ENCODE data around the gene RCC1. TPM values are rescaled to one million over a fixed set of nuclear protein-coding genes. Genes with fewer than 3 reads are reported as not detected.

RCC1 gene
- total RNA-seq, 1 experiment from 2014 or later, result 103 TPM

GRCh38 chr1:28535180-28535579 lies 29.3 kb downstream of the RCC1 start (continued):
- TF ChIP-seq E2F4 (CRISPR knock-in tag; IDR thresholded peaks at IDR 0.05; ENCODE audit: borderline replicate concordance, low read depth), result no peak
- no peak for TF ChIP-seq ZNF121 (CRISPR knock-in tag; IDR thresholded peaks at IDR 0.05)
- TF ChIP-seq ETV6 (CRISPR knock-in tag; IDR thresholded peaks at IDR 0.05), result no peak
- no peak for TF ChIP-seq ARID4B (CRISPR knock-in tag; IDR thresholded peaks at IDR 0.05; ENCODE audit: borderline replicate concordance)
- TF ChIP-seq ZSCAN18 (CRISPR knock-in tag; IDR thresholded peaks at IDR 0.05), result no peak
- no peak for TF ChIP-seq AR (CRISPR knock-in tag; IDR thresholded peaks at IDR 0.05)
- no peak for TF ChIP-seq E2F5 (CRISPR knock-in tag; IDR thresholded peaks at IDR 0.05)
- TF ChIP-seq GRHL2 (CRISPR knock-in tag; IDR thresholded peaks at IDR 0.05; ENCODE audit: insufficient replicate concordance, severe bottlenecking), result no peak
- no peak for TF ChIP-seq ZNF512 (CRISPR knock-in tag; IDR thresholded peaks at IDR 0.05; ENCODE audit: borderline replicate concordance)
- no peak for TF ChIP-seq ZBTB43 (CRISPR knock-in tag; IDR thresholded peaks at IDR 0.05)
- TF ChIP-seq ZNF423 (CRISPR knock-in tag; IDR thresholded peaks at IDR 0.05), result no peak
- no peak for TF ChIP-seq RELA (CRISPR knock-in tag; IDR thresholded peaks at IDR 0.05; ENCODE audit: borderline replicate concordance)
- no peak for TF ChIP-seq ESRRA (CRISPR knock-in tag; IDR thresholded peaks at IDR 0.05; ENCODE audit: borderline replicate concordance)
- TF ChIP-seq ATF2 (CRISPR knock-in tag; IDR thresholded peaks at IDR 0.05; ENCODE audit: borderline replicate concordance, low read depth), result no peak
- TF ChIP-seq CREM (CRISPR knock-in tag; IDR thresholded peaks at IDR 0.05), result no peak
- TF ChIP-seq JAZF1 (CRISPR knock-in tag; IDR thresholded peaks at IDR 0.05), result no peak
